Breast epithelium (tissue), 4 donors: ENCODE data around the gene TRIM58. TPM values are rescaled to one million over a fixed set of nuclear protein-coding genes. Genes with fewer than 3 reads are reported as not detected.

Source experiments
- DNase-seq, 2 donors: peaks; one replicate each; pipeline ENCODE4 v3.0.0-alpha.2; 2019; ENCODE audit warnings: low spot score in 2 of 2
- H3K27ac ChIP-seq, 2 donors: fragments of 200-600 bp; sonication (generic) in 1 of 2; one replicate each; pipeline ENCODE4 v1.5.1; 2016 to 2019; ENCODE audit warnings: mild to moderate bottlenecking in 1 of 2
- H3K27me3 ChIP-seq, 2 donors: fragments of 200-600 bp; sonication (generic) in 1 of 2; one replicate each; pipeline versions ENCODE4 v1.5.1 to v1.6.0; 2017 to 2019; ENCODE audit warnings: control low read depth in 1 of 2, mild to moderate bottlenecking in 1 of 2
- H3K36me3 ChIP-seq: fragments of 200-600 bp; one replicate; pipeline ENCODE4 v1.5.1; 2019
- H3K4me1 ChIP-seq, 2 donors: fragments of 200-600 bp; sonication (generic); one replicate each; pipeline ENCODE4 v1.5.1; 2016 to 2019; ENCODE audit warnings: control low read depth in 1 of 2
- H3K4me3 ChIP-seq, 3 donors: fragments of 200-600 bp; sonication (generic); 1 replicate in 2 of 3; 2 replicates in 1 of 3; pipeline ENCODE4 v1.5.1; 2016 to 2019; ENCODE audit warnings: mild to moderate bottlenecking in 3 of 3, moderate library complexity in 2 of 3
- H3K9me3 ChIP-seq, 2 donors: fragments of 200-600 bp; sonication (generic) in 1 of 2; one replicate each; pipeline ENCODE4 v1.5.1; 2016 to 2019; ENCODE audit warnings: control low read depth in 1 of 2
- POLR2A ChIP-seq: fragments of 450-650 bp; IDR thresholded peaks from one replicate; pipeline ENCODE4 v1.6.1; 2016; ENCODE audit warnings: antibody characterized with exemption, mild to moderate bottlenecking, moderate library complexity
- POLR2AphosphoS5 ChIP-seq, 3 donors: sonication (generic); formaldehyde crosslinking; IDR thresholded peaks; one replicate each; pipeline ENCODE4 v1.6.1; 2017; ENCODE audit warnings: antibody characterized with exemption in 3 of 3
- intact Hi-C: fragments of 100-400 bp; cut with DNase I; formaldehyde crosslinking; loops from one replicate; pipeline ENCODE4 v1.15.1; 2023; ENCODE audit warnings: low total_unique reads
- total RNA-seq, 3 donors: library from RNA; depleted of rRNA; stranded (reverse); fragments of >200 nt; gene quantifications; one replicate each; pipeline ENCODE4 v1.1.0, GENCODE V29; 2016
- TF ChIP-seq, protein P1 (sequence below), 3 donors: fragments of 450-650 bp; IDR thresholded peaks; one replicate each; pipeline ENCODE4 v1.5.1; 2016 to 2017; ENCODE audit warnings: antibody characterized with exemption in 3 of 3, mild to moderate bottlenecking in 3 of 3, moderate library complexity in 3 of 3

The TRIM58 gene
- total RNA-seq, 3 donors from 2014 or later, result 0.32 to 4.6 (median 1.0) TPM

DNA sequence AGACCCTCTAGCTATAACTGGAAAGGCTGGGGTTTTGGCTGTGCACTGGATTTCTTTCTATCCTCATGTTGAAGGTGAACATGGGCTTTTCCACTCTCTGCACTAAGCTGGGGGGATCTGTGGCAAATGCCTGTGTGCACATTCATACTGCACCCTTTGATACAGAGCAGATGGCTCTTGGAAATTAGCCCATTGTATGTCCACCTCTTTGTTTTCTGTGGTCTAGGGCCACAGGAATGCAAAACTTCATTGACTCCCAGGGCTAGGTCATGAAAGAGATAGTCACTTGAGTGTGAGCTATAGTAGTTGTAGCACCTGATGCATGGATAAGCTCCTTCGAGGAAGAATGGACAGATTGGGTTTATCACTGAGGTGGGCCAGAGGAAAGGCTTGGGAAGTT is 27.3 kb upstream of the TRIM58 start:
- TF ChIP-seq POLR2AphosphoS5 (IDR thresholded peaks at IDR 0.05) (no peak), POLR2A (no peak)
- TF ChIP-seq, protein P1, sequence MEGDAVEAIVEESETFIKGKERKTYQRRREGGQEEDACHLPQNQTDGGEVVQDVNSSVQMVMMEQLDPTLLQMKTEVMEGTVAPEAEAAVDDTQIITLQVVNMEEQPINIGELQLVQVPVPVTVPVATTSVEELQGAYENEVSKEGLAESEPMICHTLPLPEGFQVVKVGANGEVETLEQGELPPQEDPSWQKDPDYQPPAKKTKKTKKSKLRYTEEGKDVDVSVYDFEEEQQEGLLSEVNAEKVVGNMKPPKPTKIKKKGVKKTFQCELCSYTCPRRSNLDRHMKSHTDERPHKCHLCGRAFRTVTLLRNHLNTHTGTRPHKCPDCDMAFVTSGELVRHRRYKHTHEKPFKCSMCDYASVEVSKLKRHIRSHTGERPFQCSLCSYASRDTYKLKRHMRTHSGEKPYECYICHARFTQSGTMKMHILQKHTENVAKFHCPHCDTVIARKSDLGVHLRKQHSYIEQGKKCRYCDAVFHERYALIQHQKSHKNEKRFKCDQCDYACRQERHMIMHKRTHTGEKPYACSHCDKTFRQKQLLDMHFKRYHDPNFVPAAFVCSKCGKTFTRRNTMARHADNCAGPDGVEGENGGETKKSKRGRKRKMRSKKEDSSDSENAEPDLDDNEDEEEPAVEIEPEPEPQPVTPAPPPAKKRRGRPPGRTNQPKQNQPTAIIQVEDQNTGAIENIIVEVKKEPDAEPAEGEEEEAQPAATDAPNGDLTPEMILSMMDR (IDR thresholded peaks at IDR 0.05), result no peak
- no peak for DNase-seq
- Histone ChIP-seq H3K27ac (no peak overlapping the region), H3K36me3 (no peaks in the 10 kb centered on the region), H3K4me3 (no peak overlapping the region), H3K9me3 (no peaks in the 10 kb centered on the region), H3K4me1 (no peaks in the 10 kb centered on the region), H3K27me3 (no peaks in the 10 kb centered on the region)
- intact Hi-C loops, result no loop called here

DNA sequence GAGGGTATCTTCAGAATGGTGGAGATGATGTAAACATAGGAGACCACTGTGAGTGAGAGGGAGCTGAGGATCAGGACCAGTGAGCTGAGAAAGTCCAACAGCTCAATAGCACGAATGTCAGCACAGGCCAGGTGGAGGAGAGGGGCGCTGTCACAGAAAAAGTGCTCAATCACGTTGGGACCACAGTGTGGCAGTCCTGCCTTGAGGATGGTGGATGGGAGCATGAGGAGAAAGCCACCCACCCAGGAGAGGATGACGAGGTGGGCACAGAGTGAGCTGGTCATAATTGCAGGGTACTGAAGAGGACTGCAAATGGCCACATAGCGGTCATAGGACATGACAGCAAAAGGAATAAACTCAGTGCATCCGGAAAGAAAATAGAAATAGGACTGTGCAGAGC is 23.4 kb upstream of the TRIM58 start:
- no peaks in the 10 kb centered on the region for H3K27me3 ChIP-seq
- no peak overlapping the region for H3K27ac ChIP-seq
- TF ChIP-seq, protein P1 (IDR thresholded peaks at IDR 0.05), result no peak
- no peak for TF ChIP-seq POLR2A
- TF ChIP-seq POLR2AphosphoS5 (IDR thresholded peaks at IDR 0.05), result no peak
- intact Hi-C loops, result no loop called here
- no peaks in the 10 kb centered on the region for H3K36me3 ChIP-seq
- H3K4me3 ChIP-seq, result no peak overlapping the region
- no peaks in the 10 kb centered on the region for H3K4me1 ChIP-seq
- no peak for DNase-seq
- H3K9me3 ChIP-seq, result no peaks in the 10 kb centered on the region

DNA sequence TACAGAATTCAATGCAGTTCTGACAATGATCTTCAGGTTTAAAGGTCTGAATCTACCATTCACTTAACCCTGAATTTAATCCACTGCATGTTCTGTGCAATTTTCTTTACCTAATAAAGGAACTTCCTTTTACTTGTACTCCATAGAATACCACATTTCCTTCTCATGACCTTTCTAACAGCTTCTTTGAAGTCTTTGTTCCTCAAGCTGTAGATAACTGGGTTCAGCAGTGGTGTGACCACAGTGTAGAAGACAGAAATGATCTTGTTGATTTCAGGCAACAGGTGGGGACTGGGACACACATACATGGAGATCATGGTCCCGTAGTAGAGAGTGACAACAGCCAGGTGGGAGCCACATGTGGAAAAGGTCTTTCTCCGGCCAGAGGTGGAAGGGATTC is 16.2 kb upstream of the TRIM58 start:
- no peaks in the 10 kb centered on the region for H3K27me3 ChIP-seq
- H3K27ac ChIP-seq, result no peak overlapping the region
- no peak for TF ChIP-seq POLR2AphosphoS5 (IDR thresholded peaks at IDR 0.05)
- TF ChIP-seq POLR2A, result no peak
- H3K4me1 ChIP-seq, result no peaks in the 10 kb centered on the region
- H3K36me3 ChIP-seq, result no peaks in the 10 kb centered on the region
- no peak for DNase-seq
- H3K9me3 ChIP-seq, result no peaks in the 10 kb centered on the region
- no peak overlapping the region for H3K4me3 ChIP-seq
- intact Hi-C loops, result no loop called here

DNA sequence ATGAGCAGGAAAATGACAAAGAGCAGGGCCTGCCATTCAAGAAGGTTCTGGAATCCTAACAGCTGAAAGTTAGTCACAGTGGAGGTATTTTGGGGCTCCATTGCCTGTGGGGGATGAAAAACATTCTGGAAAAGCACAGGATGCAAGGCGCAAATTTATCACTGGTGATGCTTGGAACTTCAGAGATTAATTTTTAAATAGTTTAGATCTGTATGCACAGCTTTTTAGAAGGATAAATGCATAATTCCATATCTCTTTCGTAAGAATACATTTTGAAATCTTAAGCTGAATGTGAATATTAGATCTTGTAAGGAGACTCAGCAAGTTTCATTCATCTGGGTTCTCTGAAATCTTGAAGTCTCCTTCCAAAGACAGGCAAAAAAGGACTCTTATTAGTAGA is 15.2 kb upstream of the TRIM58 start, which contains the start of gene OR11L1:
Gene OR11L1 (minus strand): TSS at position 101 of the 400 bp plus-strand sequence. CDS start 0 bp downstream, at position 101.
- Histone ChIP-seq H3K27me3 (no peaks in the 10 kb centered on the region), H3K4me1 (no peaks in the 10 kb centered on the region), H3K27ac (no peak within 1 kb of the TSS), H3K9me3 (no peaks in the 10 kb centered on the region), H3K4me3 (no peak within 1 kb of the TSS), H3K36me3 (no peaks in the 10 kb centered on the region)
- no peak for DNase-seq
- intact Hi-C loops, result no loop called here
- TF ChIP-seq POLR2AphosphoS5 (IDR thresholded peaks at IDR 0.05) (no peak), POLR2A (no peak)
- TF ChIP-seq, protein P1 (IDR thresholded peaks at IDR 0.05), result no peak

DNA sequence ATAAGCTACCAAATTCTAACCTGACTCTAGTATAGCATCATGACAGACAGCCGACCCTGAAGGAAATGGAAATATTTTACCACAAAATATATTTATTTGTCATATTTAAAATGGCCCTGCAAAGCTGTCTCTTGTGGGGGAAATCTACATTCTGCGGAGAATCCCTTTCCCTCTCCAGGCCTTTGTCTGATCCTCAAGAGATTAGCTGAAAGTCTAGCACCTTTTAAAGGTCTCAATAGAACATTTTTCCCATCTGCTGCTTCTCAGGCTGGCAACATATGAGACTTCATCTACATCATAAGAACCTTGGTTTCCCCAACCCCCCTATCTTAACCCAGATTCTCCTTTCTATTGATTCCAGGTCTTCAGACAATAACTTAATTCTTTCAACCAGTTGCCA is 13.6 kb upstream of the TRIM58 start:
- no peak overlapping the region for H3K4me3 ChIP-seq
- H3K4me1 ChIP-seq, result no peaks in the 10 kb centered on the region
- no peak for DNase-seq
- no peaks in the 10 kb centered on the region for H3K36me3 ChIP-seq
- TF ChIP-seq POLR2AphosphoS5 (IDR thresholded peaks at IDR 0.05) (no peak), POLR2A (no peak)
- TF ChIP-seq, protein P1 (IDR thresholded peaks at IDR 0.05), result no peak
- intact Hi-C loops, result no loop called here
- H3K9me3 ChIP-seq, result no peaks in the 10 kb centered on the region
- H3K27me3 ChIP-seq, result no peaks in the 10 kb centered on the region
- H3K27ac ChIP-seq, result no peak overlapping the region
